Putamen (tissue), 1 donor: Measurements from ENCODE around the gene ATP6V0A4.
"Not testable (repeated sequence)": the region's sequence is repeated elsewhere in the genome, so short reads cannot be mapped to it uniquely, and the experiment has no call there.

ENCODE experiments used
- DNase-seq: peaks from one replicate; pipeline ENCODE4 v3.0.0-alpha.2; 2016; ENCODE audit warnings: low spot score

The ATP6V0A4 gene

DNA sequence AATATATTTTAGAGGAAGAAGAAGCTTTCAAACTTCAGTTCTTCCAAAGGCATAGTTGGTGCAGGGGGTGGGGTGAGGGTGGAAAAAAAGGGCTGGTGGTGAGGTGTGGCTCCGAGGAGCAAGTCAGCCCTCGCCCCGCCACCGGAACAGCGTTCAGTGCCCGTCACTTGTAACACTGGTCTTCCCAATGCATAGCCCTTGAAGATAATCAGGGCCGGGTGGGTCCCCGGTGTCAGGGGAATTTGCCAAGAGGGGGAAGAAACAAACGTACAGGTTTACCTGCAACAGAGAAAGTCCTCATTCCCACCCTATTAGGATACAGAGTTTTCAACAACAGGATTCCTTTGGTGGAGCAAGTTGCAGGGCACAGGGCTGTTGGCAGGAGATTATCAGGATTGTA, 98.3 kb downstream of the ATP6V0A4 start:
- DNase-seq, result no peak

DNA sequence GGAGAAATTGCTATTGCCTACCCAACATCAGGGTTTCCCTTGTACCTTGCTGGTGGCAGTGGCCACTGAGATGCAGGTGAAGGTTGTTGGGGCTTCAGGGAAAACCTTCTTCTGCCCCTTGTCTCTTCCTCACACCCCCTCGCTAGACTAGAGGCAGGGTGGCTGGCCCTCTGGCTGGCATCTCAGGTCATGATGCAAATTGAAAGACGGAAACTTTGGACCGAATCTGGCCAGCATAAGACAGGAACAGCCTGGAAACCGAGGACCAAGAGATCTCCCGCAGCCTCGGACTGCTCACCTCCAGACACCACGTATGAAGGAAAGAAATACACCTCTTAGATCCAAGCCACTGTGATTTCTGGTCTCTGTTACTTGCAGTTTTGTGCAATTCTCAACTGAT, 99.7 kb downstream of the ATP6V0A4 start:
- DNase-seq, result no peak

DNA sequence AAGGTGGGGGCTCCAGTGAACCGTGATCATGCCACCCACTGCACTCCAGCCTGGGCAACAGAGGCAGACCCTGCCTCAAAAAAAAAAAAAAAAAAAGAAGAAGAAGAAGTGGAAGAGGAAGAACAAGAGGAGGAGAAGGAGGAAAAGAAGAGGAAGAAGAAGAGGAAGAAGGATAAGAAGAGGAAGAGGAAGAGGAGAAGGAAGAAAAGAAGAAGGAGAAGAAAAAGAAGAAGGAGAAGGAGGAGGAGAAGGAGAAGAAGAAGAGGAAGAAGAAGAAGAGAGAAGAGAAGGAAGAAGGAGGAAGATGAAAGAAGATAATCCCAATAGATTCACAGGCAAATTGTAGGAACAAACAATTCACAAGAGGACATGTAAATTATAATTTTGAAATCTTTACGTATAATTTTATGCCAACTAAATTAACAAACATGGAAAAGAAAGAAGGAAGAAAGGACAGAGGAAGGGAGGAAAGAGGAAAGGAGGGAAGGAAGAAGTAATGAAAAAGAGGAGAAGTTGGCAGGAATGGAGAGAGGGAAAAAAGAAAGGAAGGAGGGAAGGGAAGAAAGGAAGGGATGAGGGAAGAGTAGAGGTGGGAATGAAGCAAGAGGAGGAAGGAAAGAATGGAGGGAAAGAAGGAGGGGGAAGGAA, 100.3 kb downstream of the ATP6V0A4 start:
- no peak for DNase-seq

DNA sequence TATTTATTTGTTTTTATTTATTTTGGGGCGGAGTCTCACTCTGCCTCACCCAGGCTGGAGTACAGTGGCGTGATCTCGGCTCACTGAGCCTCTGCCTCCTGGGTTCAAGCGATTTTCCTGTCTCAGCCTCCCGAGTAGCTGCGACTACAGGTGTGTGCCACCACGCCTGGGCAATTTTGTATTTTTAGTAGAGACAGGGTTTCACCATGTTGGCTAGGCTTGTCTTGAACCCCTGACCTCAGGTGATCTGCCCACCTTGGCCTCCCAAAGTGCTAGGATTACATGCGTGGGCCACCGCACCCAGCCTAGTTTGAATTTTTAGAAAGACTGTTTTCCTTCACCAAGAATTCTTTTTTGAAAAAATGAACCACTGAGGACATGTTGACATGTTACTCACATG, 102.2 kb downstream of the ATP6V0A4 start:
- not testable (repeated sequence) for DNase-seq

DNA sequence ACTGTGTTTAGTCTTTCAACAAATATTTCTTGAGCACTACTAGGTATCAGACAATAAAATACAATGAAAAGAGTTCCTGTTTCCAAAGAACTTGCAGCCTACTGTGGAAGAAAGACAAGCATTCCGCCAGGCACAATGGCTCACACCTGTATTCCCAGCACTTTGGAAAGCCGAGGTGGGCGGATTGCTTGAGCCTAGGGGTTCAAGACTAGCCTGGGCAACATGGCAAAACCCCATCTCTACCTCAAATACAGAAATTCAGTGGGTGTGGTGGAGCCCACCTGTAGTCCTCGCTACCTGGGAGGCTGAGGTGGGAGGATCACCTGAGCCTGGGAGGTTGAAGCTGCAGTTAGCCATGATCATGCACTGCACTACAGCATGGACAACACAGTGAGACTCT, 102.9 kb downstream of the ATP6V0A4 start:
- DNase-seq, result no peak

DNA sequence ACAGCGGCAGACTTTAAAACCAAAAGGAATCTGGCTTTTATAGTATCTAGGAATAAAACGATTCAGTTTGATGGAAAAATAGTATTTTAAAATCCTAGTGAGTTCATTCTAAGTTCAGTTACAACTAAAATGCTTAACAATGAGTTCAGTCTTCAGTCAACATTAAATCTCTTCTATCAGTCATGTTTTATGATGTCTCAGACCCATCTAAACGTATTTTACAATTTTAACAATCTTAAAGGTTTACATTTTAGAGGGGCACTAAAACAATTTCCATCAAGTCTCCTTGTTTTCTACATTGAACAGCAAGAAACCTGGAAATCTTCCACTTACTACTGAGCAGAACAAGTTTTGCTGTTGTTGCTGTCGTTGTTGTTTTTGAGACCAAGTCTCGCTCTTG, 106.8 kb downstream of the ATP6V0A4 start:
- no peak for DNase-seq

DNA sequence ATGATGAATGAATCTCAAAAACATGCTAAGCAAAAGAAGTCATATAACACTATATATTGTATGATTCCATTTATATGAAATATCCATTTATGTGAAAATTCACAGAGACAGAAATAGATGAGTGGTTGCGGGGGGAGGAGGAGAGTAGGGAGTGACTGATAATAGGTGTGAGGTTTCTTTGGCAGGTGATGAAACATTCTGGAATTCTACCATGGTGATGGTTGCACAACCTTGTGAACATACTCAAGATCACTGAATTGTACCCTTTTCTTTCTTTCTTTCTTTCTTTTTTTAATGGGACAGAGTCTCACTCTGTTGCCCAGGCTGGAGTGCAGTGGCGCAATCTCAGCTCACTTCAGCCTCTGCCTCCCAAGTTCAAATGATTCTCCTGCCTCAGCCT, 107.5 kb downstream of the ATP6V0A4 start:
- DNase-seq, result no peak

DNA sequence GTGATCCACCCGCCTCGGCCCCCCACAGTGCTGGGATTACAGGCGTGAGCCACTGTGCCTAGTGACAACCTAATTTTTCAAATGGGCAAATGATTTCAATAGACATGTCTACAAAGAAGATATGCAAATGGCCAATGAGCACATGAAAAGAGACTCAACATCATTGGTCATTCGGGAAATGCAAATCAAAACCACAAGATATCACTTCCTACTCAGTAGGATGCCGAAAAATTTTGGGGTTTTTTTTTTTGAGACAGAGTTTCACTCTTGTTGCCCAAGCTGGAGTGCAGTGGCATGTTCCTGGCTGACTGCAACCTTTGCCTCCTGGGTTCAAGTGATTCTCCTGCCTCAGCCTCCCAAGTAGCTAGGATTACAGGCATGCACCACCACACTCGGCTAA, 110.0 kb downstream of the ATP6V0A4 start:
- not testable (repeated sequence) for DNase-seq

DNA sequence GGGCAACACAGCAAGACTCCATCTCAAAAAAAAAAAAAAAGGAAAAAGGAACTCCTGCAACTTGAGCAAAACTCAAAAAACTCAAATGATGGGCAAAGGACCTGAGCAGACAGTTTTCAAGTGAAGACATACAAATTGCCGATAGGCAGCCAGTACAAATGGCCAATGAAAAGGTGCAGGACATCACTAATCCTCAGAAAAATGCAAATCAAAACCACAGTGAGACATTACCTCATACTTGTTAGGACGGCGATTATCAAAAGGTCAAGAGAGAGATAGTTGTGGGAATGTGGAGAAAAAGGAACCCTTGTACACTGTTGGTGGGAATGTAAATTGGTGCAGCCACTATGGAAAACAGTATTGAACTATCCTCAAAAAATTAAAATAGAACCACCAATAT, 113.7 kb downstream of the ATP6V0A4 start:
- no peak for DNase-seq

DNA sequence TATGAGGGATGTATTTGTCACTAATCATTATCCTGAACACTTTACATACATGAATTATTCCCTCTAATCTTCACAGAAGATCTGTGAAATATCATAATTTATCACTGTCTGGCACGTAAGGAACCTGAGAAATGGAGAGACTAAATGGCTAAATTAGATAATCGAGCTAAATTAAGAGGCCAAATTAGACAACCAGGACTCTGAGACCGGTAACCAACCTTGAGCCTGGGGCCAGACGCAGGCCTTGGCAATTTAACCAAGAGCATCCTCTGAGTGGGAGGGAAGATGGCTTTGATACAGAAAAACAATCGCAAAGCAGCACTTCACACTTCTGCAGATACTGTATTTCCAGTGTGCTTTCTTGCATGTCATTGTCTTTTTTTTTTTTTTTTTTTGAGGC, 118.2 kb downstream of the ATP6V0A4 start:
- DNase-seq, result no peak

DNA sequence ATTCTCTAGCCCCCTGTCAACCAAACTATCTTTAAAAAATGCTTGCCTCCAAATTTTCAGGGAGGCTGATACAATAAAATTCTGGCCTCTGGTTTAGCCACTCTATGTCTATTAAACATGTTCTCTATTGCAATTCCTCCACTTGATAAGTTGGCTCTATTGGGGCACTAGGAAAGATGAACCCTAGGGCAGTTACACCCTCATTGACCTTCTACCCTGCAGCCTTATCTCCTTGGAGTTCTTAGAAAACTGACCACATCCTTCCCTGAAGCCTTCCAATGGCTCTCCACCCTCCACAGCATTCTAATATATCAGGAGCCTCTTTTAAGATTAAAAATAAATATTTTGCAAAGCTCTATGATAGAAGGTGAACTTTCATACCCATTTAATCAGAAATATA, 127.4 kb downstream of the ATP6V0A4 start:
- DNase-seq, result no peak

DNA sequence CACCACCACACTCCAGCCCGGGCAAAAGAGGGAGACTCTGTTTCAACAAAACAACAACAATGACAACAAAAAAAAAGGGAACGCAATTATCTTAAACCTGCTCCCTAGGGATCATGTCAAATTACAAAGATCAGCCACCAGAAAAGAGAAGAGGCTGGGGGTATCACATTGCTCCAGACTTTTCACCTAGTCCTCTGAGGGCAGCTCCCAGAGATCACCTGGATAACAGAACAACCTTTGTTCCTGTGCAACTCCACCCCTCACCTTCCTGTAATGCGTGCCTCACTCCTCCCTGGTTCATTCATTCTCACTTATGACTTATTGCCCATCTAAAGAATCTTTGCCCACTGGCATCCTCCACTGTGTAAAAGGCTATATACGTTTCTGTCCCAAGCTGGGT, 128.6 kb downstream of the ATP6V0A4 start:
- no peak for DNase-seq

DNA sequence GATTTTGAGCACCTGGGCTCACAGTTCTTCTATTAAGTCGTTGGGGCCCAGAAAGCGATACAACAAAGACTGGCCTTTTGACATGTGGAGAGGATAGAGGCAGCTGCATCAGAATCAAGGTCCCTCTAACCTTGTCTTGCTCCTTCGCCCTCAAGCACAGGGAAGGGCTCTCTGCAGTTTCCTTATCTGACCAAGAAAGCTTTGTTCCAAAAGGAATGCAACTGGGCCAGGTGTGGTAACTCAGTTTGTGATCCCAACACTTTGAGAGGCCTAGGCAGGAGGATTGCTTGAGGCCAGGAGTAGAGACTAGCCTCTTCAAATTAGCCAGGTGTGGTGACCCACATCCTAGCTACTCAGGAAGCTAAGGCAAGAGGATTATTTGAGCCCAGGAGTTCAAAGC, 129.1 kb downstream of the ATP6V0A4 start:
- no peak for DNase-seq

DNA sequence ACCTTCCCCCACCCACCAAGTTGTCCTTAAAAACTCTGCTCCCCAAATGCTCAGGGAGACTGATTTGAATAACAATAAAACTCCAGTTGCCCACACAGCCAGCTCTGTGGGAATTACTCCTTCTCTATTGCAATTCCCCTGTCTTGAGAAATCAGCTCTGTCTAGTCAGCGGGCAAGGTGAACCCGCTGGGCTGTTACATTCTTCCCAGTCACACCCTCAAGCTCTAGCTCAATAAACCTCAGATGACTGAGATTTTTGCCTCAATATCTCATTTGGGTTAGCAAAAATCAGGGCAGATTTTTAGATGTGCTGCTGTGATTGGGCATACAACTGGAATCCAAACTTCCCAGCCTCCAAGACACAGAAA, 129.8 kb downstream of the ATP6V0A4 start:
- DNase-seq, result no peak

DNA sequence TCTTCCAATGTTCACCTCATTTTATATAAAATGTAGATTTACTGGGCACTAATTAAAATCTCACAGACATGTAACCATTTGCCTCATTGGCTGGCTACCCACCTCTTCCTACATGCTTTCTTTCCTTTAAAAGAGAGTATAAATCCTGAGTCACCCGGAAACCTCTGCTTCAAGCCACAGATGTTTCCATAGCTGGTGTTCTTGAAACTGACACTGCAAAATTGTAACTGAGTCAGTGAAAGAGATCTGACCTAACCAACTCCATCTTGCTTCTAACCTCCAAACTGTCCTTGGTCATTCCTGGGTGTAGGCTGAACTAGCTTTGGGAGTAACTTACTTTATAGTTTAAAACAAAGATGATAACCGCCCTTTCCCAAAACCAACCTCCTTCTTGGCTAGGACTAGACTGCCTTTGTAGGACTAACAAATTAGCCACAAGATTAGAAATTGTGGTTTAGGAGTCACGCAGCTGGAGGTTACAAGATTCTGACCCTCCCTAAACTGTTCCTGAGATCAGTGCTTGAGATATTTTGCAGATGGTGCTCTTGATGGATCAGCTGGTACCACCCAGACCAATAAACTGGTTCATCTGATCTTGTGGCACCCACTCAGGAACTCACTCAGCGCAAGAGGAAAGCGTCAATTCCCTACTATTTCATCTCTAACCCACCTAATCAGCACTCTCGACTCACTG, 130.3 kb downstream of the ATP6V0A4 start:
- DNase-seq, result no peak

DNA sequence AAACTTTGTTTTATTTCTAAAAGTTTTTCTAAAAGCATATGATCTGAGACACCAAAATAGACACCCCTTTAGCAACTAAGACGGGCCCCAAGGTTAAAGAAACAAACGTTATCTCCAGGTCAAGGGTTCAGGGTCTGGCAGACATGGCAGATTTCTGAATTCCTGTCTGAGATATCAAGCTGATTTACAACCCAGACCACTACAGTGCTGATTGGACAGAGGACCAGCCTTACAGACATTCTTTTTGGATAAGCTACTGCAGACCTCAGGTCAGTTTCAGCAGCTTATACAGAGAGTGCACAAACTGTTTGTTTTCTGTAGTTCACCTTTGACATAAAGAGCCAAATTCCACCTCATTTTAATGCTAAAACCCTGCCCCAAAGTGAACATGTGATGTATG, 131.6 kb downstream of the ATP6V0A4 start:
- DNase-seq, result no peak

DNA sequence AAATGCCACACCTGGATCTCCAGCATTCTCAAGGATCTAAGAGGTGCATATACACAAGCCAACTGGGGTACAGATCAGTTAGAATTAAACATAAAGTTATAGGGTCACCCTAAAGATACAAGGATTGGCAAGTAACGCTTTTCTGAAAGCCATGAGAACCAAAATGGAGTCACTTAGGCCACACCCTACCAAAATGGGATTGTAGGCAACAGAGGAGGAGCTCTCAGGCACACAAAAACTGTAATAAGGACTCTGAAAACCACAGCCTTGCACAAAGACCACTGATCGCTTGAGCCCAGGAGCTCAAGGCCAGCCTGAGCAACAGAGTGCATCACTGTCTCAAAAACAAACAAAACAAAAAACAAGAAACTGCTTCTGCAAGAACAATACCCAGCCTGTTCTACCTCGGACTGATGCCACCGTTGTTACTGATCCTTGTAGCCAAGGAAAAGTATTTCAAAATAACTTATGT, 132.3 kb downstream of the ATP6V0A4 start:
- DNase-seq, result peak; percentile 70

DNA sequence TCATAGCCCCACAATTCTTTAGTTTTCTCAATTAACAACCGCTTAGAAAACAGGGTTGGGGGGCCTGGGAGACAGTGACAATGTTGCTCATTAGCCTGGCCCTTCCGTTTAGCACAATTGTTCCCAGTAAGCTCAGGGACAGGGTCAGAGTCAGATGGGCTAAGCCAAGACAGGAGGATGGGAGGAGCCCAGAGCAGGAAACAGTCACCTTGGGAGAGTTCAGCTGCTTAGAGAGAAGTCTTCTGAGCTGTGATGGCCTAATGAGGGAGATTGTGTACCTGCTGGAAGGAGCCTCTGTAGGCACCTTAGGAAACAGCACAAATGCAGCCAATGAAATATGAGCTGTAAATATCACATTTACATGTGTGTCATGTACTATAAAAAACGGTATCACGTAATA, 132.7 kb downstream of the ATP6V0A4 start:
- no peak for DNase-seq

DNA sequence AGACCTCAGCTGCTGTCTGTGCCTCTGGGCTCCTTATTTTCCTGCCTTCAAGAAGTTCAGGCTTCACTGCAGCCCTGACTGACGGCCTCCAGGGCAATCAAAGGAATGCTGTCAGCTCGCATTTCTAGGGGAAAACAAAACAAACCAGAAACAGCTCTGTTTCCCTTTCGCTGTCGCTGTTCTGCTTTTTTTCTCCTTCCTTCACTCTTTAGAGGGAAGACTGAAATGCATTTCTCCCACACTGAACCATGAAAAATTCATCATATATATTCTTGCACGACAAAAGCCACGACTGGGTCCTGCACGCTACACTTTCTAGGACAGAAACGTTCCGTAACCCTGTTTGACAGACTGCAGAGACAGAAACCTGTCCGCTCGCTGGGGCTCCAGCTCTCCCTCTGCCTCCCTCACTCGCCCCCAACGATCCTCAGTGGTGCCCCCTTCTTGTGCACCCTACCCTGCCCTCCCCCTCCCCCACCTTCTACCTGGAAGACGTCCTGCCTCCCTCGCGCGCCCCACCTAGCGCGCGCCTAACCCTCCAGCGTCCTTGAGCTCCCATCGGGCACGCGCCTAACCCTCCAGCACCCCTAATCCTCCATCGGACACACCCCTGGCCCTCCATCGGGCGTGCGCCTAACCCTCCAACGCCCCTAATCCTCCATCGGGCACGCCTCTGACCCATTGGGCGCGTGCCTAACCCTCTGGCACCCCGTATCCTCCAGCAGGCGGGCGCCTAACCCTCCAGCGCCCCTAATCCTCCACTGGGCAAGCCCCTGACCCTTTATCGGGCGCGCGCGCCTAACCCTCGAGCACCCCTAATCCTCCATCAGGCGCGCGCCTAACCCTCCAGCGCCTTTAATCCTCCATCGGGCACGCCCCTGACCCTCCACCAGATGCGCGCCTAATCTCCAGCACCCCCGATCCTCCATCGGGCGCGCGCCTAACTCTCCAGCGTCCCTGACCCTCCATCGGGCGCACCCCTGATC, 134.0 kb downstream of the ATP6V0A4 start:
- DNase-seq, result peak; percentile 23

DNA sequence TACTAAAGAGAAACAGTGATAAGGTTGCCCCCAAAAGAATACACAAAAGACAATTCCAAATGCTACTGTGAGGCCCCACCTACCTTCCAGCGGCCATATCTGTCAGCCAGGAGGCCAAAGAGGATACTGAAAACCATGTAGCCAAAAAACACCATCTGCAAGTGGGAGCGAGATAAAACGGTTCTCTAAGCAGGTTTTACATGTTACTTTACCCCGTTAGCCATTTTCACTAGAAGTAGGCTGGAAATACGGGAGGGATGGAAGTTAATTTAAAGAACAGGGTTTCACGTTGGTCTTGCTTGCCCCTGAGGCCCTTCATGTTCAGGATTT, 135.0 kb downstream of the ATP6V0A4 start:
- DNase-seq, result no peak

DNA sequence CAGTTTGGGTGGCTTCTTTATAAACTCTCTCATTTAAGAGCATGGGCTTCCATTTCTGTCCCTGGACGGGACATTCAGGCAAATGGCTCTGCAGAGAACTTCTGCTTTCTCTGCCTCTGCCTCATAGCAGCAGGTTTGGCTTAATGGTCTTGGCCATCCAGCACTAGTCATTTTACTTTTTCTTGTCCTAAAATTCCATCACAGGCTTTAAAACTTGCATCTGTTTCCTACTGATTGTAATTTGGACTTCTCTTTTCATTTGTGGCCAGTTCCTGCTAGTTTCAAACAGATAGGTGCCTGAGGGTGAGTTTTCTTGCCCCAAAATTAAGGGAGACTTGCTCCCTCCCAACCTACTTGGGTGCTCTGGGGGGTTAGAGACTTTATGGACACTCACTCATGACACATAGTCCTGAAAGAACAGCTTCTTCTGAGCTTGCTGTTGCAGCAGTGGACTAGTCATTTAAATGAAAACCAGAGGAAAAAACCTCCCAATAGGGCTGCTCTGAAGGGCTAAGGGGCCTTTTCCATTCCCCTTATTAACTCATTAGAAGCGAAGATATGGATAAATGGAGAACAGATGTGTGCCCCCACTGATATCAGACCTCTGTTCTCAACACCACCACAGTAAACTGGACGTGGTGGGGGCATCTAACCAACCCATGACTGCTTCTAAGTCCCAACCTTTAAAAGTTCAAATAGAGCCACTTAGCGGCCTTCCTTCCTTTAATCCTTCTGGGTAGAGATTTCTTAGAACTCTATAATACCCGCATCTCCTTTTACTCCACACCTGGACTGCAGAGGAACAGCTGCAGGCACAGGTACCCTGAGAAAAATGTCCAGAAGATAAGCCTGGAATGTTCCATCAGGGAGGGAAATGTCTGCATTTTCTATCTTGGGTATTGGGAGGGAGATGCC, 135.7 kb downstream of the ATP6V0A4 start:
- DNase-seq, result no peak
